A549 (cell line): ENCODE results near the gene CMYA5. TPM values are rescaled to one million over a fixed set of nuclear protein-coding genes. Genes with fewer than 3 reads are reported as not detected.

Experiments
- ATAC-seq, 2 experiments: fragments of 200-7000 bp in 1 of 2; fragments of >200 bp in 1 of 2; cut with Nextera tagmentation in 1 of 2; cut with Tn5 transposase in 1 of 2; 3 replicates each; pipeline versions ENCODE4 v1.8.0 to v1.9.1; 2018 to 2020; ENCODE audit warnings: mild to moderate bottlenecking in 1 of 2, moderate library complexity in 1 of 2
- CTCF ChIA-PET: fragments of 300-600 bp; sonication (Branson Sonifier 250); formaldehyde crosslinking; extraction: SDS; loops from one replicate; lab custom pipeline; 2021; ENCODE audit warnings: antibody characterized with exemption, inconsistent platforms; lab: Yijun Ruan, JAX
- POLR2A ChIA-PET: fragments of 350-600 bp; formaldehyde crosslinking; extraction: SDS; loops from one replicate; lab custom pipeline; 2021; ENCODE audit warnings: antibody characterized with exemption, inconsistent platforms; lab: Yijun Ruan, JAX
- DNase-seq, 2 experiments: peaks; one replicate each; pipeline versions ENCODE4 v3.0.0 to v3.0.0-alpha.2; 2011 to 2016; ENCODE audit warnings: low read depth in 1 of 2, low spot score in 1 of 2
- FAIRE-seq: peaks from 2 replicates; lab custom pipeline; 2011; peaks lifted over from hg19 to GRCh38; lab: Jason Lieb, UNC
- H3K27ac ChIP-seq, 2 experiments: fragments of >200 bp; sonication (Bioruptor Twin); formaldehyde crosslinking; 3 replicates each; pipeline ENCODE4 v1.5.1; 2016 to 2017
- H3K4me1 ChIP-seq: fragments of >200 bp; sonication (Bioruptor Twin); formaldehyde crosslinking; 3 replicates; pipeline ENCODE4 v1.6.1; 2016
- H3K4me2 ChIP-seq: fragments of >200 bp; sonication (Bioruptor Twin); formaldehyde crosslinking; 3 replicates; pipeline ENCODE4 v1.6.1; 2016
- H3K4me3 ChIP-seq: fragments of >200 bp; sonication (Bioruptor Twin); formaldehyde crosslinking; 3 replicates; pipeline ENCODE4 v1.5.1; 2016
- H3K9me3 ChIP-seq: fragments of >200 bp; sonication (Bioruptor Twin); formaldehyde crosslinking; 3 replicates; pipeline ENCODE4 v1.6.1; 2016
- BHLHE40 ChIP-seq: IDR thresholded peaks from 2 replicates; pipeline ENCODE4 v1.6.1; 2012; ENCODE audit warnings: low read depth, low read length, inconsistent platforms
- CEBPB ChIP-seq, 2 experiments: fragments of >200 bp in 1 of 2; sonication (Bioruptor Twin) in 1 of 2; formaldehyde crosslinking in 1 of 2; IDR thresholded peaks; 2 replicates each; pipeline ENCODE4 v1.6.1; 2012 to 2016
- CHD4 ChIP-seq: fragments of 200-600 bp; sonication (generic); IDR thresholded peaks from 2 replicates; pipeline ENCODE4 v1.6.1; 2016; ENCODE audit warnings: antibody characterized with exemption, mild to moderate bottlenecking, borderline replicate concordance
- EHF ChIP-seq: fragments of 250-450 bp; sonication (Bioruptor Pico); IDR thresholded peaks from 2 replicates; pipeline ENCODE4 v1.5.0; 2020; ENCODE audit warnings: mild to moderate bottlenecking
- EHMT2 ChIP-seq: fragments of 200-600 bp; sonication (generic); IDR thresholded peaks from 2 replicates; pipeline ENCODE4 v1.6.1; 2016; ENCODE audit warnings: antibody characterized with exemption, low read depth, mild to moderate bottlenecking, moderate library complexity
- EP300 ChIP-seq, 2 experiments: fragments of >200 bp; sonication (Bioruptor Twin); formaldehyde crosslinking; IDR thresholded peaks; 2 replicates in 1 of 2; 3 replicates in 1 of 2; pipeline ENCODE4 v1.6.1; 2016 to 2017
- KDM5A ChIP-seq: fragments of 200-600 bp; sonication (generic); IDR thresholded peaks from 2 replicates; pipeline ENCODE4 v1.6.1; 2016; ENCODE audit warnings: antibody characterized with exemption, mild to moderate bottlenecking
- MAFK ChIP-seq: fragments of 450-650 bp; IDR thresholded peaks from 2 replicates; pipeline ENCODE4 v1.6.1; 2014; ENCODE audit not compliant: partially characterized antibody
- NFE2L2 ChIP-seq: fragments of 150-350 bp; conservative IDR thresholded peaks from 2 replicates; pipeline ENCODE4 v1.6.1; 2014; ENCODE audit warnings: low read length
- NR3C1 ChIP-seq: fragments of >200 bp; sonication (Bioruptor Twin); formaldehyde crosslinking; IDR thresholded peaks from 3 replicates; pipeline ENCODE4 v1.6.1; 2017
- PHF8 ChIP-seq: fragments of 200-600 bp; sonication (generic); IDR thresholded peaks from 2 replicates; pipeline ENCODE4 v1.6.1; 2016; ENCODE audit warnings: low read depth, mild to moderate bottlenecking, antibody characterized with exemption, moderate library complexity, borderline replicate concordance
- RCOR1 ChIP-seq: fragments of 150-350 bp; IDR thresholded peaks from 2 replicates; pipeline ENCODE4 v1.6.1; 2014; ENCODE audit warnings: antibody characterized with exemption, low read length, low read depth
- SMC3 ChIP-seq: fragments of >200 bp; sonication (Bioruptor Twin); formaldehyde crosslinking; IDR thresholded peaks from 3 replicates; pipeline ENCODE4 v1.6.1; 2018; ENCODE audit warnings: inconsistent platforms
- SREBF2 ChIP-seq: fragments of 450-650 bp; IDR thresholded peaks from 2 replicates; pipeline ENCODE4 v1.6.1; 2014; ENCODE audit warnings: mild to moderate bottlenecking, moderate library complexity
- TFCP2L1 ChIP-seq: fragments of 250-450 bp; sonication (Bioruptor Pico); IDR thresholded peaks from 2 replicates; pipeline ENCODE4 v1.5.0; 2021; ENCODE audit warnings: mild to moderate bottlenecking
- TP53 ChIP-seq: fragments of 250-450 bp; sonication (Bioruptor Pico); IDR thresholded peaks from 2 replicates; pipeline ENCODE4 v1.5.0; 2021; ENCODE audit warnings: mild to moderate bottlenecking, moderate library complexity
- WGBS: methylation state at CpG from one replicate; pipeline ENCODE4 v1.1.6; 2017; ENCODE audit errors: missing lambda C conversion rate; 5-methylcytosine and 5-hydroxymethylcytosine counted together
- polyA plus RNA-seq, 4 experiments: library from polyadenylated mRNA; depleted of rRNA in 3 of 4; stranded (reverse); fragments of >200 nt; fragmentation: RNase III in 1 of 4; extraction: RNeasy Plus Mini Kit Qiagen cat#74134 plus additional on column Dnase treatment in 1 of 4; gene quantifications; 2 replicates in 3 of 4; 3 replicates in 1 of 4; pipeline ENCODE4 v1.2.3, GENCODE V29; 2011 to 2017
- TF ChIP-seq, protein P1 (sequence below): fragments of >200 bp; sonication (Bioruptor Twin); formaldehyde crosslinking; IDR thresholded peaks from 2 replicates; pipeline ENCODE4 v1.6.1; 2016

The CMYA5 gene
- polyA plus RNA-seq, 2 of the 4 experiments (the other 2 are of a cell fraction) = 0.10 to 0.61 TPM

GRCh38 chr5:79831381-79832309 lies 142.0 kb downstream of the CMYA5 start:
- Histone ChIP-seq H3K9me3 (no peaks in the 10 kb centered on the region), H3K4me2 (no peak overlapping the region), H3K4me1 (no peaks in the 10 kb centered on the region)
- WGBS = 54% methylated on average over 10 of the region's 10 CpGs
- ATAC-seq (no peak), FAIRE-seq (no peak)
- TF ChIP-seq EP300 (IDR thresholded peaks at IDR 0.05) = no peak
- TF ChIP-seq, all 56 proteins: peak for 0
- ChIA-PET POLR2A (no interaction called here), CTCF (interaction anchor here (0.6 to 1.3 kb wide), 4 partner anchors 13 to 341 kb away, joined by 3 to 5 read pairs (median 3); no protein-coding TSS in a partner anchor)
- DNase-seq = no peak
- no peak overlapping the region for H3K4me3 ChIP-seq
- H3K27ac ChIP-seq = no peak overlapping the region

- FAIRE-seq = no peak
- Histone ChIP-seq H3K4me1 (no peaks in the 10 kb centered on the region), H3K27ac (no peak overlapping the region), H3K4me3 (no peak overlapping the region), H3K4me2 (no peak overlapping the region), H3K9me3 (no peaks in the 10 kb centered on the region)
- ChIA-PET CTCF (no interaction called here), POLR2A (no interaction called here)
- WGBS = 27% methylated on average over 4 of the region's 4 CpGs
- no peak for ATAC-seq
- no peak for DNase-seq
- TF ChIP-seq NFE2L2 = 0 out of 2 replicates have a peak, but pooled peaks have one; percentile 30
- no peak for TF ChIP-seq TP53
- peak; percentile 85 for TF ChIP-seq MAFK
- TF ChIP-seq NR3C1 = no peak
- no peak for TF ChIP-seq PHF8
- TF ChIP-seq KDM5A = no peak
- TF ChIP-seq RCOR1 = no peak
- no peak for TF ChIP-seq EHMT2
- no peak for TF ChIP-seq CEBPB (IDR thresholded peaks at IDR 0.05)
Measured at GRCh38 chr5:79832911-79833310, 143.3 kb downstream of the CMYA5 start.

GRCh38 chr5:79834098-79834753 lies 144.6 kb downstream of the CMYA5 start:
- CTCF ChIA-PET = interaction anchor here (0.7 to 1.1 kb wide), 2 partner anchors 24 to 276 kb away, joined by 3 to 4 read pairs; no protein-coding TSS in a partner anchor
- TF ChIP-seq CHD4 (no peak), TFCP2L1 (CRISPR knock-in tag) (no peak), BHLHE40 (no peak), SMC3 (no peak), EHF (CRISPR knock-in tag) (no peak), EHMT2 (no peak), RCOR1 (no peak)
- TF ChIP-seq, protein P1, sequence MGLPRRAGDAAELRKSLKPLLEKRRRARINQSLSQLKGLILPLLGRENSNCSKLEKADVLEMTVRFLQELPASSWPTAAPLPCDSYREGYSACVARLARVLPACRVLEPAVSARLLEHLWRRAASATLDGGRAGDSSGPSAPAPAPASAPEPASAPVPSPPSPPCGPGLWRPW = no peak
- H3K4me3 ChIP-seq = no peak overlapping the region
- no peaks in the 10 kb centered on the region for H3K9me3 ChIP-seq
- no peak for FAIRE-seq
- no peak for ATAC-seq
- DNase-seq = no peak
- H3K4me1 ChIP-seq = no peaks in the 10 kb centered on the region
- POLR2A ChIA-PET = no interaction called here
- 83% methylated on average over 3 of the region's 3 CpGs for WGBS
- H3K4me2 ChIP-seq = no peak overlapping the region
- no peak overlapping the region for H3K27ac ChIP-seq

GRCh38 chr5:79834754-79835714 lies 145.4 kb downstream of the CMYA5 start:
- ATAC-seq (no peak), DNase-seq (no peak), FAIRE-seq (no peak)
- CTCF ChIA-PET = no interaction called here
- POLR2A ChIA-PET = no interaction called here
- Histone ChIP-seq H3K4me1 (no peaks in the 10 kb centered on the region), H3K4me3 (no peak overlapping the region), H3K4me2 (no peak overlapping the region), H3K27ac (no peak overlapping the region), H3K9me3 (no peaks in the 10 kb centered on the region)
- WGBS = 64% methylated on average over 10 of the region's 12 CpGs
- TF ChIP-seq SREBF2 (no peak), EP300 (IDR thresholded peaks at IDR 0.05) (no peak)
